Measurements from ENCODE around the gene TADA3. TPM values are rescaled to one million over a fixed set of nuclear protein-coding genes. Genes with fewer than 3 reads are reported as not detected.

TADA3 gene
- total and polyA plus RNA-seq, 2 donors (not counting 1 experiment from before 2014, with no cell fraction given), result 51.2 to 87.9 TPM

GRCh38 chr3:9781551-9781950, 10.7 kb downstream of the TADA3 start:
- Histone ChIP-seq H3K27me3 (ENCODE audit: control insufficient read depth, insufficient read depth, low read length) (no peaks in the 10 kb centered on the region), H2AFZ (ENCODE audit: low read length) (no peak overlapping the region), H3K36me3 (ENCODE audit: control insufficient read depth, insufficient read depth, low read length) (peaks cover 16% of the 10 kb centered on the region), H3K4me2 (ENCODE audit: extremely low read depth, insufficient read depth, low read length) (no peak overlapping the region), H3K9ac (ENCODE audit: insufficient read depth, low read length) (no peak overlapping the region), H3K79me2 (ENCODE audit: control insufficient read depth, insufficient read depth, low read length) (no peaks in the 10 kb centered on the region), H3K9me3 (ENCODE audit: control insufficient read depth, insufficient read depth, low read depth, low read length) (no peaks in the 10 kb centered on the region), H3K4me3 (replicated peaks in 1 of 4; ENCODE audit: control extremely low read depth in 1 of 4, insufficient read depth in 1 of 4, low read depth in 3 of 4, low read length in 4 of 4) (no peak overlapping the region), H3K4me1 (ENCODE audit: control insufficient read depth, extremely low read depth, insufficient read depth, low read length) (peaks cover 2% of the 10 kb centered on the region), H4K20me1 (ENCODE audit: control insufficient read depth, extremely low read depth, insufficient read depth, low read length) (no peaks in the 10 kb centered on the region), H3K27ac (ENCODE audit: insufficient read depth, low read length) (no peak overlapping the region)
- no peak for TF ChIP-seq EZH2 (IDR thresholded peaks at IDR 0.05; ENCODE audit: low read length, missing control alignments)
- TF ChIP-seq CTCF (conservative IDR thresholded peaks at IDR 0.05 in 1 of 2, IDR thresholded peaks at IDR 0.05 in 1 of 2; ENCODE audit: low read depth in 1 of 2, low read length in 2 of 2), result no peak
- no peak for DNase-seq (ENCODE audit: low read depth in 2 of 2)

- Histone ChIP-seq H3K79me2 (ENCODE audit: control insufficient read depth, insufficient read depth, low read length) (no peaks in the 10 kb centered on the region), H3K4me2 (ENCODE audit: extremely low read depth, insufficient read depth, low read length) (no peak overlapping the region), H3K27ac (ENCODE audit: insufficient read depth, low read length) (no peak overlapping the region), H3K4me1 (ENCODE audit: control insufficient read depth, extremely low read depth, insufficient read depth, low read length) (peaks cover 2% of the 10 kb centered on the region), H4K20me1 (ENCODE audit: control insufficient read depth, extremely low read depth, insufficient read depth, low read length) (no peaks in the 10 kb centered on the region), H2AFZ (ENCODE audit: low read length) (no peak overlapping the region), H3K36me3 (ENCODE audit: control insufficient read depth, insufficient read depth, low read length) (peaks cover 13% of the 10 kb centered on the region), H3K4me3 (replicated peaks in 1 of 4; ENCODE audit: control extremely low read depth in 1 of 4, insufficient read depth in 1 of 4, low read depth in 3 of 4, low read length in 4 of 4) (no peak overlapping the region), H3K27me3 (ENCODE audit: control insufficient read depth, insufficient read depth, low read length) (no peaks in the 10 kb centered on the region), H3K9ac (ENCODE audit: insufficient read depth, low read length) (no peak overlapping the region), H3K9me3 (ENCODE audit: control insufficient read depth, insufficient read depth, low read depth, low read length) (no peaks in the 10 kb centered on the region)
- TF ChIP-seq EZH2 (IDR thresholded peaks at IDR 0.05; ENCODE audit: low read length, missing control alignments) (no peak), CTCF (conservative IDR thresholded peaks at IDR 0.05 in 1 of 2, IDR thresholded peaks at IDR 0.05 in 1 of 2; ENCODE audit: low read depth in 1 of 2, low read length in 2 of 2) (no peak)
- DNase-seq (ENCODE audit: low read depth in 2 of 2), result no peak
Observed at GRCh38 chr3:9780910-9781309, 11.4 kb downstream of the TADA3 start.

GRCh38 chr3:9780458-9780812, 11.8 kb downstream of the TADA3 start:
- no peaks in the 10 kb centered on the region for H4K20me1 ChIP-seq (ENCODE audit: control insufficient read depth, extremely low read depth, insufficient read depth, low read length)
- DNase-seq (ENCODE audit: low read depth in 2 of 2), result no peak
- H3K79me2 ChIP-seq (ENCODE audit: control insufficient read depth, insufficient read depth, low read length), result no peaks in the 10 kb centered on the region
- H3K9ac ChIP-seq (ENCODE audit: insufficient read depth, low read length), result no peak overlapping the region
- no peaks in the 10 kb centered on the region for H3K9me3 ChIP-seq (ENCODE audit: control insufficient read depth, insufficient read depth, low read depth, low read length)
- peaks cover 2% of the 10 kb centered on the region for H3K4me1 ChIP-seq (ENCODE audit: control insufficient read depth, extremely low read depth, insufficient read depth, low read length)
- peaks cover 11% of the 10 kb centered on the region for H3K36me3 ChIP-seq (ENCODE audit: control insufficient read depth, insufficient read depth, low read length)
- H3K27ac ChIP-seq (ENCODE audit: insufficient read depth, low read length), result no peak overlapping the region
- H2AFZ ChIP-seq (ENCODE audit: low read length), result no peak overlapping the region
- no peak overlapping the region for H3K4me2 ChIP-seq (ENCODE audit: extremely low read depth, insufficient read depth, low read length)
- no peak for TF ChIP-seq CTCF (conservative IDR thresholded peaks at IDR 0.05 in 1 of 2, IDR thresholded peaks at IDR 0.05 in 1 of 2; ENCODE audit: low read depth in 1 of 2, low read length in 2 of 2)
- no peak for TF ChIP-seq EZH2 (IDR thresholded peaks at IDR 0.05; ENCODE audit: low read length, missing control alignments)
- H3K4me3 ChIP-seq (replicated peaks in 1 of 4; ENCODE audit: control extremely low read depth in 1 of 4, insufficient read depth in 1 of 4, low read depth in 3 of 4, low read length in 4 of 4), result no peak overlapping the region
- H3K27me3 ChIP-seq (ENCODE audit: control insufficient read depth, insufficient read depth, low read length), result no peaks in the 10 kb centered on the region

Data from fibroblast of lung (primary cell).